ENCODE measurements around the gene ATP13A1.
"Not testable (repeated sequence)": the region's sequence is repeated elsewhere in the genome, so short reads cannot be mapped to it uniquely, and the experiment has no call there.

ATP13A1 gene

DNA sequence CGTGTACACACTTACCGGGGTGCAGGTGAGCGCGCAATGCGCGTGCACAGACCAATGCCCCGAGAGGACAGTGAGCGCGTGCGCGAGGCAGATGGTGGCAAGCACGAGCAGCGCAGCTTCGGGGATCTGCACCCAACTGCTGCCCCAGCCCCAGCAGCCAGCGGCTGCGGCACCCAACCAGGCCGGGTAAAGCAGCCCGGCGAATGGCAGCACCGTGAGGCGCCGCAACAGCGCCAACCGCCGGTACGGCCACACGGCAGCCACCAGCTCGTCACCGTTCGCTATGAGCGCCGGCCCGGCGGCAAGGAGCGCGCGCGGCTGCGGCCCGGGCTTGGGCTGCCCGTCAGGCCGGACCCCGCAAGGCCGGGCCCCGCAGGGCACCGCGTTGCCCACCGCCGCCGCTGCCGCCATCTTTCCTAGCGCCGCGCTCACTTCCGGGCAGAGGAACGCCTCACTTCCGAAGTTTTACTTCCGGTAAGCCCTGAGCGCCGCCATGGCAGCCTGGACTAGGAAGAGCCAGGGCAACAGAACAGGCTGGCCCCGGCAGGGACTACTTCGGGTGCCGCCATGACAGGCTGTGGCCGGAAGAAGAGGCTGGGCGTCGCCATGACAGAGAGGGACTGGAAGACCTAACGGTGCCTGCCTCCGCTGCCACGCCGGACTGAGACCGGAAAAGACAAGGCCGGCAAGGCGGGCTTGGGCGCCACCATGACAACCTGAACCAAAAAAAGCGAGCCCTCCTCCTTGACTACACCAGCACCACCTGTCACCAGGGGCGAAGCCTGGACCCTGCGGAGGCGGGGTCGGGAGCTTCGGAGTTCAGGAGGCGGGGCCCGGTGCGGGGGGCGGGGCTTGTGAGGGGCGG, at the start of gene ATP13A1:
ATP13A1 (minus strand) TSS at position 421 of the 865 bp plus-strand sequence; CDS start at position 411, 10 bp downstream.
- DNase-seq: peak; percentile 99

DNA sequence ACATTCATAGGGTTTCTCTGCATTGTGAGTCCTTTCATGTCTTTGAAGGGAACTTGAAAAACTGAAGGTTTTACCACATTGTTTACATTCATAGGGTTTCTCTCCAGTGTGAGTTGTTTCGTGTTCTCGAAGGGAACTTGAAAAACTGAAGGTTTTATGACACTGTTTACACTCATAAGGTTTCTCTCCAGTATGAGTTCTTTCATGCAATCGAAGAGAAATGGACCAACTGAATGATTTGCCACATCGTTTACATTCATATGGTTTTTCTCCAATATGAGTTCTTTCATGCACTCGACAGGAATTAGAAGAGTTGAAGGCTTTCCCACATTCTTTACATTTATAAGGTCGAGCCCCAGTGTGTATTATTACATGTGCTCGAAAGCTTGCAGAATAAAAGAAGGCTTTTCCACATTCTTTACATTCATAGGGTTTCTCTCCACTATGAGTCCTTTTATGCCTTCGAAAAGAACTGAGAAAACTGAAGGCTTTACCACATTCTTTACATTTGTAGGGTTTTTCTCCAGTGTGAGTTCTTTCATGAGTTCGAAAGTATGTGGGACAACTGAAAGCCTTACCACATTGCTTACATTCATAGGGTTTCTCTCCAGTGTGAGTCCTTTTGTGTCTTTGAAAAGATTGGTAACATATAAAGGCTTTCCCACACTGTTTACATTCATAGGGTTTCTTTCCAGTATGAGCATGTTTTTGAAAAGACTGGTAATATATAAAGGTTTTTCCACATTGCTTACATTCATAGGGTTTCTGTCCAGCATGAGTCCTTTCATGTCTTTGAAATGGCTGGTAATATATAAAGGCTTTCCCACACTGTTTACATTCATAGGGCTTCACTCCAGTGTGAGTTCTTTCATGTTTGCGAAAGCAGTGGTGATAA, 48.7 kb upstream of the ATP13A1 start:
- DNase-seq: no peak

DNA sequence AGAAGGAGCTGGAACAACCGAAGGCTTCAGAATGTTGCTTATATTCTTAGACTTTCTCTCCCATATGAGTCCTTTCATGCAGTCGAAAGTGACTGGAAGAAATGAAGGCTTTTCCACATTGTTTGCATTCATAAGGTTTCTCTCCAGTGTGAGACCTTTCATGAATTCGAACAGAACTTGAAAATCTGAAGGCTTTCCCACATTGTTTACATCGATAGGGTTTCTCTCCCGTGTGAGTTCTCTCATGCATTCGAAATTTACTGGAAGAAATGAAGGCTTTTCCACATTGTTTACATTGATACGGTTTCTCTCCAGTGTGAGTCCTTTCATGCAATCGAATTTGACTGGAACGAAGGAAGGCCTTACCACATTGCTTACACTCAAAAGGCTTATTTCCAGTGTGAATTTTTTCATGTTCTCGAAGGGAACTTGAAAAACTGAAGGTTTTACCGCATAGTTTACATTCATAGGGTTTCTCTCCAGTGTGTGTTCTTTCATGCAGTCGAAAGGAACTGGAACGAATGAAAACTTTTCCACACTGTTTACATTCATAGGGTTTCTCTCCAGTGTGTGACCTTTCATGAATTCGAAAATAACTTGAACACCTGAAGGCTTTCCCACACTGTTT, 47.9 kb upstream of the ATP13A1 start:
- no peak for DNase-seq

DNA sequence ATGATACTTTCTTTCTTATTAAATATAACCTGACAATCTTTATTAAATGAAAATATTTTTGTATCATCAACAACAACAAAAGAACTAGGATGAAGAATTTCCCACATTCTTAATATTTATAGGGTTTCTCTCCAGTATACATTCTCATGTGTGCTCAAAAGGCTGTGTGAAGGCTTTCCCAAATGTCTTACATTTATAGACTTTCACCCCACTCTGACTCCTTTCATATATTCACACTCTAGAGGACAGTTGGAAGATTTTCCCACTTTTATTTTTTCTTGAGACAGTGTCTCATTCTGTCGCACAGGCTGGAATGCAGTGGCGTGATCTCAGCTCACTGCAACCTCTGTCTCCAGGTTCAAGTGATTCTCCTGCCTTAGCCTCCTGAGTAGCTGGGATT, 47.0 kb upstream of the ATP13A1 start:
- no peak for DNase-seq

DNA sequence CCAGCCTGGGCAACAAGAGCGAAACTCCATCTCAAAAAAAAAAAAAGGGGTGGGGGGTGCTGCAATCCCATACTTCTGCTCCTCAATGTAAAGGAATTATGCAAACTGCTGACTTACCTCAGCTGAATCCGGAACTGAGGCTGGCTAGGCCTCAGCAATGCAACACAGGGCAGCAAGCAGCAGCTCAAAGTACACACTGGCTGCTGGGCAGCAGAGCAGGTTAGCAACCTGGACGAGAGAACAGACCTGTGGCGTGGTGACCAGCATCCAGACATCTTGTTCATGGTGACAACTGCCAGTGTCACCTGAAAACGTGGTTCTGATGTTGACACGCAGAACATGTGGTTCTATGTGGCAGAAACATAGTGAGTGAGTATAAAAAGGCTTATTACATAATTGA, 41.4 kb upstream of the ATP13A1 start:
- DNase-seq: no peak

DNA sequence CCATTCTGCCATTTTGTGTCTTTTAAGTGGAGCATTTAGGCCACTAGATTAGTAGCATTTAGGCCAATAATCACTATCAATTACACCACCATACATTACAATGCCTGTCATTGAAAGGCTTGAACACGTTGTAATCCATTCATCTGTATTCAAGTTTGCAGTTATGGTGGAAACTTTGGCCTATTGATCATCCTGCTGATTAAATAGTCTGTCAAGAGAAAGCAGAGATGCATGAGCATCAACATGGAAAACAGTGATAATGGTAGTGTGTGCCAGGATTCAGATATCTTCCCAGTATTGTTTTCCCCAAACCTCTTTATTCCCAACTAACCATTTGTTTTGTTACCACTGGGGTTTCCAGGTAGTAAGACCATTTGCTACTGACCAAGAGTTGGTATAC, 37.0 kb upstream of the ATP13A1 start:
- not testable (repeated sequence) for DNase-seq

DNA sequence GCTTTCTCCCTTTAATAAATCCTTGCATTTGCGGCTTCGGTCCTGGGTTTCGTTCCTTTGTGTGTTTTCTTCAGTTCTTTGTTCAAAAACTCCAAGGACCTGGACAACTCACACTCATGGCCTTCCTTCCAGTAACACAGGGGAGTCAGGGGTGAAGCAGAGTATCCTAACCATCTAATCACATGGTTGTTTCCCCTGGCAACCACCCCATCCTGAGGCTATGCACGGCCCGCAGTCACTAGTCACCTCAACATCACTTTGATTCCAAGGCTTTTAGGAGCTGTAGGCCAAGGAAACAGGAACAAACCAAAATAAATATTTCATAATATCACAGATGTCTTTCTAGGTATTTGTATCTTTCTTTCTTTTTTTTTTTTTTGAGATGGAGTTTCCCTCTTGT, 34.1 kb upstream of the ATP13A1 start:
- no peak for DNase-seq

DNA sequence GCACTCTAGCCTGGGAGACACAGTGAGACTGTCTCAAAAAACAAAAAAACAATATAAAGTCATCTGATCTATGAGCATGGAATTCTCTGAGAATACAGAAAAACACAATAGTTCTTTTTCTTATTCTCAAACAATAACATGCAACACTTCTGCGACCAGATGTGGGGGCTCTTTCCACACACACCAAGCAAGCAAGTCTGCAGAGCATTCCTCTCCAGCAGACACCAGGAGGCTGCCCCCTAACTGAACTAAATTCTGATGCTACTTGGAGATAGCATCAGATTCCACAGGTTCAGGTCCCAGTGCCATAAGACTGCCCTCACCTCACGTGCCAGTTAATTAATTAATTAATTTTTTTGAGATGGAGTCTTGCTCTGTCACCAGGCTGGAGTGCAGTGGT, 32.9 kb upstream of the ATP13A1 start:
- no peak for DNase-seq

DNA sequence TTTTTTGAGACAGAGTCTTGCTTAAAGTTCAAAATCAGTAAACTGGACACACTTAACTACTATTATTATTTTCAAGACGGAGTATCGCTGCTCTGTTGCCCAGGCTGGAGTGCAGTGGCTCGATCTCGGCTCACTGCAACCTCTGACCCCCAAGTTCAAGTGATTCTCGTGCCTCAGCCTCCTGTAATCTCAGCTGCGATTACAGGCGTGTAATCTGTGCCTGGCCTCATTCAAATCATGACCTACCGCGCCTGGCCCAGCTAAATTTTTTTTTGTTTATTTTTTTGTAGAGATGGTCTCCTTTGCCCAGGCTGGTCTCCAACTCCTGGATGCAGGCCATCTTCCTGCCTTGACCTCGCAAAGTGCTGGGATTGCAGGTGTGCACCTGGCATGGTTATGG, 28.2 kb upstream of the ATP13A1 start:
- DNase-seq: no peak

DNA sequence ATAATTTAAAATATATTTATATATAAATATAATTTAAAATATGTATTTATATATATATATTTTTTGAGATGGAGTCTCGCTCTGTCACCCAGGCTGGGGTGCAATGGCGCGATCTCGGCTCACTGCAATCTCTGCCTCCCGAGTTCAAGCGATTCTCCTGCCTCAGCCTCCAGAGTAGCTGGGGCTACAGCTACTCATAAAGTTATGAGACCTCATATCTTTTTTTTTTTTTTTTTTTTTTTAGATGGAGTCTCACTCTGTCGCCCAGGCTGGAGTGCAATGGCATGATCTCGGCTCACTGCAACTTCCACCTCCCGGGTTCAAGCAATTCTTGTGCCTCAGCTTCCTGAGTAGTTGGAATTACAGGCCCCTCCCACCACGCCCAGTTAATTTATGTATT, 25.5 kb upstream of the ATP13A1 start:
- not testable (repeated sequence) for DNase-seq

DNA sequence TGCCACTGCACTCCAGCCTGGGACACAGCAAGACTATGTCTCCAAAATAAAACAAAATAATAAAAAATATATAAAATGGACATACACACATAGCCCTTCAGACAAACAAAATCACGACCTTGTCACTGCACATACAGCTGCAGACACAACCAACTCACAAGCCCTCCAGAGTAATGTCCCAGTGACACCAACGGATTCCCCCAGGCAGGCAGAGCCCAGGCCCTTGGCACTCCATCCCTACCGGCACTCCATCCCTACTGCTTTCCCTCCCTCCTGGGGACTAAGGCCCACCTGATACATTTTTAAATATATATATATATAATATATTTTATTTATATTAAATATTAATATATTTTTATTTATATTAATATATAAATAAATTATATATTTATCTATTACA, 23.6 kb upstream of the ATP13A1 start:
- no peak for DNase-seq

DNA sequence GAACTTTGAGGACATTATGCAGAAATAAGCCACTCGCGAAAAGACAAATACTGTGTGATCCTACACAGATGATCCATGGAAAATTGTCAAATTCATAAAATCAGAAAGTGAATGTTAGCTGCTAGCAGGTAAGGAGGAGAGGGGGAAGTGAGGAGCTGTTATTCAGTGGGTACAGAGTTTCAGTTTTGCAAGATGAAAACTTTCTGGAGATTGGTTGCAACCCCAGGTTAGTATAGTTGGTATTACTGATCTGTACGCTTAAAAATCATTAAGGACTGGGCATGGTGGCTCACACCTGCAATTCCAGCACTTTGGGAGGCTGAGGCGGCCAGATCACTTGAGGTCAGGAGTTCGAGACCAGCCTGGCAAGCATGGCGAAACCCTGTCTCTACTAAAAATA, 23.1 kb upstream of the ATP13A1 start:
- no peak for DNase-seq

DNA sequence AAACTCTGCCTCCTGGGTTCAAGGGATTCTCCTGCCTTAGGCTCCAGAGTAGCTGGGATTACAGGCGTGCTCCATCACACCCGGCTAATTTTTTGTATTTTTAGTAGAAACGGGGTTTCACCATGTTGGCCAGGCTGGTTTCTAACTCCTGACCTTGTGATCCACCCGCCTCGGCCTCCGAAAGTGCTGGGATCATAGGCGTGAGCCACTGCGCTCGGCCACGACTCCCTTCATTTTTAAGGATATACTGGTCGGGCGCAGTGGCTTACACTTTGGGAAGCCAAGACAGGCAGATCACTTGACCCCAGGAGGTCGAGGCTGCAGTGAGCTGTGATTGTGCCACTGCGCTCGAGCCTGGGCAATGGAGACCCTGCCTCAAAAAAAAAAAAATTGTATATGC, 22.6 kb upstream of the ATP13A1 start:
- DNase-seq: not testable (repeated sequence)

DNA sequence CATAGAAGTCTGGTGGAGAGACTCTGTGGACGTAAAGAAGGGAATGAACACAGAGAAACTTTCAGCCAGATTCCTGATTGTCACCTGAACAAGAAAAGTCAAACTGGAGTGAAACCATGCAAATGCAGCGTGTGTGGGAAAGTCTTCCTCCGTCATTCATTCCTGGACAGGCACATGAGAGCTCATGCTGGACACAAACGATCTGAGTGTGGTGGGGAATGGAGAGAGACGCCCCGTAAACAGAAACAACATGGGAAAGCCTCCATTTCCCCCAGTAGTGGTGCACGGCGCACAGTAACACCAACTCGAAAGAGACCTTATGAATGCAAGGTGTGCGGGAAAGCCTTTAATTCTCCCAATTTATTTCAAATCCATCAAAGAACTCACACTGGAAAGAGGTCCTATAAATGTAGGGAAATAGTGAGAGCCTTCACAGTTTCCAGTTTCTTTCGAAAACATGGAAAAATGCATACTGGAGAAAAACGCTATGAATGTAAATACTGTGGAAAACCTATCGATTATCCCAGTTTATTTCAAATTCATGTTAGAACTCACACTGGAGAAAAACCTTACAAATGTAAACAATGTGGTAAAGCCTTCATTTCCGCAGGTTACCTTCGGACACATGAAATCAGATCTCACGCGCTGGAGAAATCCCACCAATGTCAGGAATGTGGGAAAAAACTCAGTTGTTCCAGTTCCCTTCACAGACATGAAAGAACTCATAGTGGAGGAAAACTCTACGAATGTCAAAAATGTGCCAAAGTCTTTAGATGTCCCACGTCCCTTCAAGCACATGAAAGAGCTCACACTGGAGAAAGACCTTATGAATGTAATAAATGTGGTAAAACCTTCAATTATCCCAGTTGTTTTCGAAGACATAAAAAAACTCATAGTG, 15.9 kb upstream of the ATP13A1 start:
- DNase-seq: no peak

DNA sequence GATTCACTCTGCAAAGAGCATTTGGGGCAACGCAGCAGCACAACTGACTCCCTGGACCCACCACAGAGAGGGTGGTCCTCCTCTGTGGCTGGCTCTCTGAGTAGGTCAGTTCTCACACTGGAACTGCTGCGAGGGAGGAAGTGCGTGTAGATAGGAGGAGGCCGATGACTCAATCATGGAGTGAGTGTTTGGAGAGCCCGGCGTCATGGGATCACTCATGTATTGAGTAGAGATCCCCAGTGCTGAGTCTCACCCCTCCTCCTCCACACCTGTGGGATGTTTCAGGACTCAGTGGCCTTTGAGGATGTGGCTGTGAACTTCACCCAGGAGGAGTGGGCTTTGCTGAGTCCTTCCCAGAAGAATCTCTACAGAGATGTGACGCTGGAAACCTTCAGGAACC, 14.1 kb upstream of the ATP13A1 start:
- DNase-seq: no peak

DNA sequence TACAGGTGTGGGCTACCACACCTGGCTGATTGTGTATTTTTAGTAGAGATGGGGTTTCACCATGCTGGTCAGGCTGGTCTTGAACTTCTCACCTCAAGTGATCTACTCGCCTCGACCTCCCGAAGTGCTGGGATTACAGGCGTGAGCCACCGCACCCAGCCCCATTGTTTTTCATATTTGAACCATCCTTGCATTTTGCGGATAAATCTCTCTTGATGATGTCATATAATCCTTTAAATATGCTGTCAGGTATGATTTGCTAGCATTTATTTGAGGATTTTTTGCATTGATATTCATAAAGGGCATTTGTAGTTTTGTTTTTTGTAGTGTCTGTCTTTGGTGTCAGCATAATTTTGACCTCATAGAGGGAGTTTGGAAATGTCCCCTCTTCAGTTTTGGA, 10.8 kb upstream of the ATP13A1 start:
- DNase-seq: no peak

DNA sequence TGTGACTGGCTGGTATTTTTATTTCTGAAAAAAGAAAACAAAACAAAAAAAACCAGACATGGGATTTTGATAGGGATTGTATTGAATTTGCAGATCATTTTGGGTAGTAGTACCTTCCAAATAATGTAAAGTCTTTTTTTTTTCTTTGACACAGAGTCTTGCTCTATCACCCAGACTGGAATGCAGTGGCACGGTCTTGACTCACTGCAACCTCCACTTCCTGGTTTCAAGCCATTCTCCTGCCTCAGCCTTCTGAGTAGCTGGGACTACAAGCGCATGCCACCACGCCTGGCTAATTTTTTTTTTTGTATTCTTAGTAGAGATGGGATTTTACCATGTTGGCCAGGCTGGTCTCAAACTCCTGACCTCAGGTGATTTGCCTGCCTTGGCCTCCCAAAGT, 9.3 kb upstream of the ATP13A1 start:
- no peak for DNase-seq

DNA sequence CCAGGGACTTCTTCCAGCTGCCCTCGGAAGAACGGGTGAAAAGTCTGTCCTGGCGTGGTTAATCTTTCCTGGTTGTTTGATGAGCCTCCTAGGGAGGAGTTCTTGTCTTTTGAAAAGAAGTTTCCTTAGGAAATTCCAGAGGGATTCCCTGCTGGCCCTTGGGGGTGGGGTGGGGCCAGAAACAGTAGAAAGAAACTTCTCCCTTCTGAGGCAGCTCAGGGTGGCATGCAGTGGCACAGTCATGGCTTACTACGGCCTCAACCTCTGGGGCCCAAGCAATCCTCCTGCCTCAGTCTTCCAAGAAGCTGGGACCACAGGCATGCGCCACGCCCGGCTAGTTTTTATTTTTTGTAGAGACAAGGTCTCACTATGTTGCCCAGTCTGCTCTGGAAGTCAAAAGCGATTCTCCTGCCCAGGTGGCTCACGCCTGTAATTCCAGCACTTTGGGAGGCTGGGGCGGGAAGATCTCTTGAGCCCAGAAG, 6.6 kb upstream of the ATP13A1 start:
- no peak for DNase-seq

DNA sequence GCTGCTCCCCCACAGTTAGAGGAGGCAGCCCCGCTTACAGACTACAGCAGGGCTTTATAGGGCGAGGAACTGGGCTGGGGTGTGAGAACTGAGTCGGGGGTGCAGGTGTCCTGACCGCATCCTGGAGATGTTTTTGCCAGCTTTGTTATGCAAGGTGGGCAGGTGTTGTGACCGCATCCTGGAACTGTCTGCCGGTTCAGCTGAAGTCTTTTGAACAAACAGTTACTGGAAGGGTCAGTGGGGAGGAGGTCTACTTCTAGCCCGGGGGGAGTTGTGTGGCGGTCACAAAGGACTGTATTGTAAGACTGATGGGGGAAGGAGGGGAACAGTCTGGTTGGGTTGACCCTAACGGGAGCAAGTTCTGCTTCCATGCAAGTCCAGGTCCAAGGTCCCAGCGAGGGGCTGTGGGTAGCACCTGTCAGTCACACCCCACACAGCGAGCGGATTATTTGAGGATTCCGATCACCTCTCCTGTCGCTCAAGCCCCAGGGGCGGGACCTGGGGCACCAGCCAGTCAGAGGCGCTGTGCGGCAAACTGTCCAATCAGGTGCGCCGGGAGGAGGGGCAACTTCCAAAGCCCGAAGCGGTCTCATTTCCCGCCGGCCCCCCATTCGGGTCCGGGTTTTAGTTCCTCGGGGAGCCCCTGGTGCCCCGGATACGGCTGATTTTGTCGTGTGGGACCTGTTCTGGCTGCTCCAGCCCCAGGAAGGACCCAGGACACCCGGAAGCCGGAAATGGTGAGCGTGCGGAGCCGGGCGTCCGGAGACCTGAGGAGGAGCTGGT, 4.9 kb upstream of the ATP13A1 start, which contains the start of gene ZNF101:
ZNF101 (plus strand) TSS at position 610 of the 783 bp plus-strand sequence; CDS start at position 735, 125 bp downstream.
- peak; percentile 91 for DNase-seq

DNA sequence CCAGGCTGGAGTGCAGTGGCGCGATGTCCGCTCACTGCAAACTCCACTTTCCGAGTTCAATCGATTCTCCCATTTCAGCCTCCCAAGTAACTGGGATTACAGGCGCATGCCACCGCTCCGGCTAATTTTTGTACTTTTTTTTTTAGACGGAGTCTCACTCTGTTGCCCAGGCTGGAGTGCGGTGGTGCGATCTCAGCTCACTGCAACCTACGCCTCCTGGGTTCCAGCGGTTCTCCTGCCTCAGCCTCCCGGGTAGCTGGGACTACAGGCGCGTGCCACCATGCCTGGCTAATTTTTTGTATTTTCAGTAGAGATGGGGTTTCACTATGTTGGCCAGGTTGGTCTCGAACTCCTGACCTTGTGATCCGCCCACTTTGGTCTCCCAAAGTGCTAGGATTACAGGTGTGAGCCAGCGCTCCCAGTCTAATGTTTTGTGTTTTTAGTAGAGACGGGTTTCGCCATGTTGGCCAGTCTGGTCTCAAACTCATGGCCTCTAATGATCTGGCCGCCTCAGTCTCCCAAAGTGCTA, 2.0 kb upstream of the ATP13A1 start:
- DNase-seq: not testable (repeated sequence)

DNA sequence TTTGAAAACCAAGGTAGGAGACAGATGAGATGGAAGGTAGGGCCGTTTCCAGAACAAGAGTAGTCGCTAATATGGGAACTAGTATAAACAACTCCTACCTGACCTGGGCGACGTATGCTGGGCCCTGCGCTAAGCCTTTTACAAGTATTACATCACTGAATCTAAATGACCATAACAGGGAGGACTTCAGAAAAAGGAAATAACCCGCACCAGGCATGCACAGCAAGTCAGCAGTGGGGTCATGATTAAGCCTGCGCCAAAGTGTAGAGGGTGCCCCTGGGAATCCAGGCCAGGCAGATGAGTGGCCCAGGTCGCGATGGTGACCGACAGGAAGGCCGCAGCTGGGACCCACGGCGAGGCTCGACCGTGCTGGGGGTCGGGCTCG, 613 bp downstream of the ATP13A1 start:
- DNase-seq: no peak

Measured in NCI-H2171 treated with DMSO at 0.1 percent for 48 hours (cell line).